H9 (cell line): ENCODE data around the gene HMGB4. TPM values are rescaled to one million over a fixed set of nuclear protein-coding genes. Genes with fewer than 3 reads are reported as not detected.

Experiments
- DNase-seq: peaks from one replicate; pipeline ENCODE4 v3.0.0-alpha.2; 2017
- H2AFZ ChIP-seq: one replicate; pipeline ENCODE4 v1.6.1; 2013; ENCODE audit warnings: mild to moderate bottlenecking, low read length, control low read depth, moderate library complexity
- H2AK5ac ChIP-seq: 2 replicates; pipeline ENCODE4 v1.6.1; 2013; ENCODE audit warnings: low read length, control low read depth, mixed read lengths; ENCODE audit not compliant: insufficient read length
- H2BK120ac ChIP-seq: one replicate; pipeline ENCODE4 v1.6.1; 2013; ENCODE audit warnings: low read depth, mild to moderate bottlenecking, low read length, control low read depth, inconsistent platforms; ENCODE audit not compliant: poor library complexity, severe bottlenecking
- H2BK12ac ChIP-seq: 2 replicates; pipeline ENCODE4 v1.6.1; 2013; ENCODE audit warnings: low read length, control low read depth, mixed read lengths, low read depth; ENCODE audit not compliant: insufficient read length
- H2BK15ac ChIP-seq: 2 replicates; pipeline ENCODE4 v1.6.1; 2013; ENCODE audit warnings: low read depth, low read length, control low read depth
- H2BK20ac ChIP-seq: one replicate; pipeline ENCODE4 v1.6.1; 2013; ENCODE audit warnings: low read depth, mild to moderate bottlenecking, low read length, control low read depth, inconsistent platforms; ENCODE audit not compliant: poor library complexity, severe bottlenecking
- H2BK5ac ChIP-seq: 2 replicates; pipeline ENCODE4 v1.6.1; 2013; ENCODE audit warnings: low read length, control low read depth, mixed read lengths; ENCODE audit not compliant: insufficient read length
- H3K14ac ChIP-seq: 2 replicates; pipeline ENCODE4 v1.6.1; 2013; ENCODE audit warnings: low read length, control low read depth; ENCODE audit not compliant: insufficient read depth
- H3K18ac ChIP-seq: 2 replicates; pipeline ENCODE4 v1.6.1; 2013; ENCODE audit warnings: low read depth, mild to moderate bottlenecking, mixed read lengths, low read length, control low read depth; ENCODE audit not compliant: insufficient read length
- H3K23ac ChIP-seq: 2 replicates; pipeline ENCODE4 v1.6.1; 2013; ENCODE audit warnings: low read length, control low read depth, mixed read lengths, low read depth; ENCODE audit not compliant: insufficient read length
- H3K23me2 ChIP-seq: 2 replicates; pipeline ENCODE4 v1.6.1; 2013; ENCODE audit warnings: low read depth, mild to moderate bottlenecking, mixed read lengths, low read length, control low read depth; ENCODE audit not compliant: insufficient read length, poor library complexity, severe bottlenecking
- H3K27ac ChIP-seq: 2 replicates; pipeline ENCODE4 v1.5.1; 2013; ENCODE audit warnings: low read length, control low read depth, mixed read lengths, low read depth; ENCODE audit not compliant: insufficient read length
- H3K27me3 ChIP-seq: 2 replicates; pipeline ENCODE4 v1.6.1; 2013; ENCODE audit warnings: low read length, control low read depth, inconsistent platforms; ENCODE audit not compliant: insufficient read depth
- H3K4ac ChIP-seq: 2 replicates; pipeline ENCODE4 v1.6.1; 2013; ENCODE audit warnings: low read depth, mild to moderate bottlenecking, control low read depth, inconsistent platforms, low read length, moderate library complexity
- H3K4me1 ChIP-seq: 2 replicates; pipeline ENCODE4 v1.6.1; 2013; ENCODE audit warnings: low read length, control low read depth, inconsistent platforms; ENCODE audit not compliant: insufficient read depth
- H3K4me2 ChIP-seq: 2 replicates; pipeline ENCODE4 v1.6.1; 2013; ENCODE audit warnings: low read length, control low read depth, mixed read lengths; ENCODE audit not compliant: insufficient read length, insufficient read depth
- H3K56ac ChIP-seq: 2 replicates; pipeline ENCODE4 v1.6.1; 2013; ENCODE audit warnings: low read depth, mild to moderate bottlenecking, mixed read lengths, low read length, control low read depth; ENCODE audit not compliant: insufficient read length
- H3K79me1 ChIP-seq: 2 replicates; pipeline ENCODE4 v1.6.1; 2013; ENCODE audit warnings: low read depth, mild to moderate bottlenecking, moderate library complexity, low read length, control low read depth, inconsistent platforms; ENCODE audit not compliant: insufficient read depth, poor library complexity, severe bottlenecking
- H3K79me2 ChIP-seq: 2 replicates; pipeline ENCODE4 v1.6.1; 2013; ENCODE audit warnings: low read length, control low read depth, inconsistent platforms; ENCODE audit not compliant: insufficient read depth
- H3K9ac ChIP-seq: 2 replicates; pipeline ENCODE4 v1.6.1; 2013; ENCODE audit warnings: low read length, control low read depth, mixed read lengths; ENCODE audit not compliant: insufficient read length; ENCODE audit errors: extremely low read depth
- H3K9me3 ChIP-seq: one replicate; pipeline ENCODE4 v1.6.1; 2013; ENCODE audit warnings: low read depth, low read length, inconsistent platforms; ENCODE audit not compliant: control insufficient read depth
- H3T11ph ChIP-seq: one replicate; pipeline ENCODE4 v1.6.1; 2013; ENCODE audit warnings: mild to moderate bottlenecking, low read length, control low read depth, inconsistent platforms
- H4K20me1 ChIP-seq: one replicate; pipeline ENCODE4 v1.6.1; 2013; ENCODE audit not compliant: control insufficient read depth, insufficient read length, insufficient read depth
- H4K5ac ChIP-seq: 2 replicates; pipeline ENCODE4 v1.6.1; 2013; ENCODE audit warnings: low read depth, mild to moderate bottlenecking, mixed read lengths, low read length, control low read depth; ENCODE audit not compliant: insufficient read length
- H4K8ac ChIP-seq: replicated peaks from 2 replicates; pipeline ENCODE4 v1.6.1; 2013; ENCODE audit warnings: low read length, control low read depth, mixed read lengths, low read depth; ENCODE audit not compliant: insufficient read length
- H4K91ac ChIP-seq: 2 replicates; pipeline ENCODE4 v1.6.1; 2013; ENCODE audit warnings: low read depth, mild to moderate bottlenecking, moderate library complexity, mixed read lengths, low read length, control low read depth; ENCODE audit not compliant: insufficient read length
- H3K27ac Mint-ChIP-seq, 3 experiments: 2 replicates in 2 of 3; 3 replicates in 1 of 3; pipeline ENCODE4 v1.8.0; 2020 to 2021; ENCODE audit warnings: mixed read lengths in 3 of 3, mild to moderate bottlenecking in 1 of 3, moderate library complexity in 1 of 3
- H3K27me3 Mint-ChIP-seq: 2 replicates; pipeline ENCODE4 v1.8.0; 2021; ENCODE audit warnings: low read depth, mild to moderate bottlenecking, moderate library complexity, mixed read lengths
- H3K36me3 Mint-ChIP-seq, 3 experiments: 2 replicates in 2 of 3; 3 replicates in 1 of 3; pipeline ENCODE4 v1.8.0; 2020 to 2021; ENCODE audit warnings: low read depth in 3 of 3, mixed read lengths in 3 of 3; ENCODE audit not compliant: insufficient read depth in 1 of 3
- H3K4me1 Mint-ChIP-seq, 2 experiments: 2 replicates each; pipeline ENCODE4 v1.8.0; 2020; ENCODE audit warnings: mixed read lengths in 2 of 2
- H3K4me3 Mint-ChIP-seq, 2 experiments: 2 replicates in 1 of 2; 3 replicates in 1 of 2; pipeline ENCODE4 v1.8.0; 2020 to 2021; ENCODE audit warnings: mild to moderate bottlenecking in 2 of 2, mixed read lengths in 2 of 2, moderate library complexity in 1 of 2
- H3K9me3 Mint-ChIP-seq, 2 experiments: 2 replicates in 1 of 2; 3 replicates in 1 of 2; pipeline ENCODE4 v1.8.0; 2020; ENCODE audit warnings: mild to moderate bottlenecking in 2 of 2, mixed read lengths in 2 of 2, moderate library complexity in 1 of 2
- CTCF ChIP-seq: fragments of 200-600 bp; sonication (generic); conservative IDR thresholded peaks from 3 replicates; pipeline ENCODE4 v1.8.0; 2021; ENCODE audit warnings: antibody characterized with exemption, mild to moderate bottlenecking
- WGBS: extraction: QIAGEN DNeasy Blood & Tissue Kit; methylation state at CpG from one replicate; pipeline ENCODE4 v1.1.7; 2013; ENCODE audit warnings: missing lambda C conversion rate, low lambda C conversion rate, mixed read lengths; ENCODE audit not compliant: insufficient read length; ENCODE audit errors: extremely low coverage; 5-methylcytosine and 5-hydroxymethylcytosine counted together
- total RNA-seq: library from RNA; stranded (reverse); gene quantifications from 2 replicates; pipeline ENCODE4 v1.2.1, GENCODE V29; 2021

Gene HMGB4
- total RNA-seq, 1 experiment from 2014 or later: not detected

DNA sequence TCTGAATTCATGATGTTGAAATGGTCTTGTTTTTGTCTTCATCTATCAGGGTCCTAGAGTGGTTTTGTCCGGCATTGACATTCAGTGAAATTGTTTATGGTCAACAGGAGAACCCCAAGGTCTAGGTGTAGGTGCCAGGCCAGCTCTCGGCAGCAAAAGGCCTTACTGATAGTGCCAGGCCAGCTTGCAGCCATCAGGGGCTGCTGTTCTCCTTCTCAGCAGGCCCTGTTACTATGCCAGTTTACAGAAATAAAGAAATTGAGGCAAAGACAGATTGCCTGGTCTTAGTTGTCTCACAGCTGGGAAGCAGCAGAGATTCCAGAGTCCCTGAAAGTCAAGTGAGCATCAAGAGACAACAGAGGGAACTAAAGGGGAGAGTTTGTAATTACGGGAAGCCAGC lies 12.0 kb downstream of the HMGB4 start:
- no peaks in the 10 kb centered on the region for H3K79me1 ChIP-seq
- H2BK120ac ChIP-seq: no peak overlapping the region
- H3K56ac ChIP-seq: no peak overlapping the region
- no CpG with 5 or more reads among the region's 3 CpGs for WGBS
- H3K14ac ChIP-seq: no peak overlapping the region
- no peak overlapping the region for H3K4me3 Mint-ChIP-seq
- no peaks in the 10 kb centered on the region for H3K4me1 ChIP-seq
- no peak overlapping the region for H2BK12ac ChIP-seq
- no peaks in the 10 kb centered on the region for H3K23me2 ChIP-seq
- no peak overlapping the region for H4K5ac ChIP-seq
- no peak overlapping the region for H2BK15ac ChIP-seq
- H3K27ac ChIP-seq: no peak overlapping the region
- no peaks in the 10 kb centered on the region for H4K20me1 ChIP-seq
- H3K27me3 ChIP-seq: no peaks in the 10 kb centered on the region
- H3K9ac ChIP-seq: no peak overlapping the region
- no peak overlapping the region for H3K4me2 ChIP-seq
- H4K8ac ChIP-seq: no peak overlapping the region
- no peak overlapping the region for H2AFZ ChIP-seq
- DNase-seq: no peak
- no peak overlapping the region for H4K91ac ChIP-seq
- H3K36me3 Mint-ChIP-seq: peaks cover 0 to 5% (median 4%) of the 10 kb centered on the region in 3 experiments; a peak in 4 of 7 replicates
- H3K23ac ChIP-seq: no peak overlapping the region
- peaks cover 8 to 11% of the 10 kb centered on the region in 2 experiments for H3K4me1 Mint-ChIP-seq
- H3K18ac ChIP-seq: no peak overlapping the region
- peaks cover 8% of the 10 kb centered on the region for H3K27me3 Mint-ChIP-seq
- H2AK5ac ChIP-seq: no peak overlapping the region
- peak overlapping the region in 2 of 3 experiments; percentile 55 to 87; a peak in 1 of 7 replicates for H3K27ac Mint-ChIP-seq
- peak; percentile 28; the same call in 1 of the 3 replicates for TF ChIP-seq CTCF
- no peak overlapping the region for H3K4ac ChIP-seq
- H3K9me3 Mint-ChIP-seq: peaks cover 3 to 4% of the 10 kb centered on the region in 2 experiments; a peak in 2 of 5 replicates
- H2BK5ac ChIP-seq: no peak overlapping the region
- no peak overlapping the region for H2BK20ac ChIP-seq
- H3K9me3 ChIP-seq: no peaks in the 10 kb centered on the region
- no peak overlapping the region for H3T11ph ChIP-seq
- H3K79me2 ChIP-seq: no peaks in the 10 kb centered on the region
